NCI-H748 (cell line): ENCODE data around the gene GPR108.

Source experiments
- DNase-seq: peaks from one replicate; lab custom pipeline; 2025; ENCODE audit not compliant: unreplicated experiment; lab: John Stamatoyannopoulos, UW

Gene GPR108

DNA sequence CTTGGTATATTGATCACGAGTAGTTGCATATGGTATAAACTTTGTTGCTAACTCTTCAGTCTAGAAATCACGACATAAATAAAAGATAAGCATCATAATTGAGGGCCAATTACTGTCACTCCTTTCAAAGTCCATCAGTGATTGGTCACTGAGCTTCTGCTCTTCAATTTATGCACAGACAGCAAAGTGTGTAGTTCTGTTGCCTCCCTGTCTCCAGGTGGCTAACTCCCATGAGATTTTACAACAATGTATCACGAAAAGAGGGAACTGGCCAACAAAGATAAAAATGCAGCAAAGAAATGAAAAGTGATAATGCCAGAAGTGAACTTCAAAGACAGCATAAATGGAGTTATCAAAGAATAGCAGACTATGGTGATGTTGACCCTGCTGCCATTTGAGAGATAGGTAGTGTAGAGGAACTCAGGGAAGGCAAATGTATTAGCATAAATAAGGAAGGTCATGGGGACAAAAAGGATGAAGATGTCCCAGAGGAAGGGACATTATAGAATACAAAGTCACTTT is 54.7 kb downstream of the GPR108 start:
- DNase-seq, result no peak

DNA sequence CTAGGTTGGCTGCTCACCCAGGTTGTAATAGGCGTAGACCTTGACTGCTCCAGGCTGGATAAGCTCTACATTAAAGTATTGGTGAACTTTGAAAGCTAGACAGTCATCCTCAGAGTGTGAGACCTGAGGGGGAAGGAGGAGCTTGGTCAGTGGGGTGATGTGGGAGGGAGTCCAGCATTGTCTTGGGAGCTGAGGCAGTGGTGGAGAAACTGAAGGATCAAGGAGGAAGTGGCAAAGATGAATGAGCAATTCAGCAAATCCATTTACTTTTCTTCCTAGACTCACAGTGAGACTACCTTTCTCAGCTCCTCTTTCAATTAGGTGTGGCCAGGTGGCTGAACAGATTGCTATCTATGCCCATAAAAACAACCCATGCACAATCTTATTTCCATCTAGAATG is 57.2 kb downstream of the GPR108 start:
- DNase-seq, result no peak
